Stimulated activated CD4-positive, alpha-beta T cell treated with anti-CD3 and anti-CD28 coated beads, Interleukin-4, amount 100 ng/mL, for 48 hours (primary cell): ENCODE data around the gene N4BP3.
"Not testable (repeated sequence)": the region's sequence is repeated elsewhere in the genome, so short reads cannot be mapped to it uniquely, and the experiment has no call there.

ENCODE experiments used
- DNase-seq, 2 donors: peaks; one replicate each; pipeline ENCODE4 v3.0.0-alpha.2; 2020; ENCODE audit warnings: low read depth in 2 of 2

Gene N4BP3, protein sequence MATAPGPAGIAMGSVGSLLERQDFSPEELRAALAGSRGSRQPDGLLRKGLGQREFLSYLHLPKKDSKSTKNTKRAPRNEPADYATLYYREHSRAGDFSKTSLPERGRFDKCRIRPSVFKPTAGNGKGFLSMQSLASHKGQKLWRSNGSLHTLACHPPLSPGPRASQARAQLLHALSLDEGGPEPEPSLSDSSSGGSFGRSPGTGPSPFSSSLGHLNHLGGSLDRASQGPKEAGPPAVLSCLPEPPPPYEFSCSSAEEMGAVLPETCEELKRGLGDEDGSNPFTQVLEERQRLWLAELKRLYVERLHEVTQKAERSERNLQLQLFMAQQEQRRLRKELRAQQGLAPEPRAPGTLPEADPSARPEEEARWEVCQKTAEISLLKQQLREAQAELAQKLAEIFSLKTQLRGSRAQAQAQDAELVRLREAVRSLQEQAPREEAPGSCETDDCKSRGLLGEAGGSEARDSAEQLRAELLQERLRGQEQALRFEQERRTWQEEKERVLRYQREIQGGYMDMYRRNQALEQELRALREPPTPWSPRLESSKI

DNA sequence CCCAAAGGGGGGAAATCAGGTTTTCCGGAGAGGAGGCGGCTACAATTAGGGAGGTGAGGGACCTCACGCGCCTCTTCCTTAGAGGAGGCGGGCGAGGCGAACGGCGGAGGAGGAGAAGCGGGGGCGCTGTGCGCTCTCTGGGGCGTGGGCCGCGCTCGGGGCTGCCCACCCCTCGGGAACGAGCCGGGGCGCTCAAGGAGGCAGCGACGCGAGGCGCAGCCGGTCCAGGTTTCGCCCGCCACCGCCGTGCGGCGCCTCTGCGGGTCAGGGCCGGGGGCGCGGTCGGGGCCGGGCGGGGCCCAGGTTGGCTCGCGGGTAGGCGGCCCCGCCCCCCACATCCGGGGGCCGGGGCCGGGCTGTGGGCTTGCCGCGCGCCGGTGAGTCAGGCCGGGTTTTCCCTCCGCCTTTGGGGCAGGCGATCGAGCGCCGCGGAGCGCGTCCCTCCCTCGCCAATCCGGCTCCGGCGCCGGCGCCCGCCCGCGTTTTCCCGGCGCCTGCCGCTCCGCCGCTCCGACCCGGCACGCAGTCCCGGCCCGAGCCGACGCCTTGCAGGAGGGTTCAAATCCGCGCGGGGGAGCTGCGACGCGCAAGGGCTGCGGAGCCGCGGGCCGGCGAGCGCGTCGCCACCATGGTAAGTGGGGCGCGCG, at the start of gene N4BP3:
Gene N4BP3 (plus strand): TSS at position 392 of the 647 bp plus-strand sequence. CDS start 6,052 bp downstream, outside the sequence.
- DNase-seq = peak; percentile 70 to 84

DNA sequence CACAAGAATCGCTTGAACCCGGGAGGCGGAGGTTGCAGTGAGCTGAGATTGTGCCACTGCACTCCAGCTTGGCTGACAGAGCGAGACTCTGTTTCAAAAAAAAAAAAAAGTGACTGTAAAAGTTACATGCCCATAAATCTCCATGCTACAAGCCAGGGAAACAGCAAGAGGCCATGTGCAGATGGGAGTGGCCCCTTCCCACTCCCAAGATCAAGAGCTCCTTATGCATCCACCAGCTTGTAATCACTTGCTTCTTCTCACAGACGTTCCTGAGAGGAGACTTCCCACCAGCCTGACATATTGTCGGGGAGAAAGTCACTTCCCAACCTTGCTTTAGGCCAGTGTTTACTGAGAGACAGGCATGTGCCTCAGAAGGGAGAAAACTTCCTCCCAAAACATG, 45.6 kb upstream of the N4BP3 start:
- no peak for DNase-seq

DNA sequence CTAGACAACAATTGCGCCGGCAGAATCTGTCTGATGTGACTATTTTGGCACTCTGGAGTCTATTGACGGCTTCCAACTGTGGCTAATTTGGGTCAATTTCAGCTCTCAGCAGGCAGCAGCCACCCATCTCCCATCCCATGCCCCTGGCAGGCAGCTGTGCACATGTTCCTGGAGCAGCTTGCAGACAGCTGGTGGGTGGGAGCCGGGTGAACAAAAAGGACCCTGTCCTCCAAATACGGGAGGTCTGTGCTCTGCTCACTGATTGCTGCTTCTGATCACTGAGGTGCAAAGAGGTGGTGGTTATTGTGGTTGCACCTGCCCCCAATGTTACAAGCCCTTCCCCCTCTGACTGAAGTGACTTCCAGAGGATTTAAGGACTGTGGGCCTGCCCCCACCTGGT, 45.0 kb upstream of the N4BP3 start:
- no peak for DNase-seq

DNA sequence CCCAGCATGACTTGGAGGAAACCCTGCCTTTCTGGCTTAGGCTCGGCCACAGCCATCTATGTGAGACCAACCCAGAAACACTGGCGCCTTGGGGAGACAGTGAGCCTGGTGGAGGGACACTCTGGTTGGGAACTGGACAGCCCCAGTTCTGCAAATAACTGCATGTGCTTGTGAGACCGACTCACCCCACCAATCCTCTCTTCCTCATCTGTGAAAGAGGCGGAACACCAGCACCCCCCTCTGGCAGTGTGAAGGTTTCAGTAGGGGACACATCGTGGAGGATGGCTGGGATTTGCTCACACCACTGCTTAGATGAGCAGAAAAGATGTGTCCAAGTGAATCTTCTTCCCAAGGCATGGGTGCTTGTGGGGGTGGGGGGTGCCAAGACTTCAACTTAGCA, 43.4 kb upstream of the N4BP3 start:
- peak in 1 of 2 donors; percentile 16 for DNase-seq

DNA sequence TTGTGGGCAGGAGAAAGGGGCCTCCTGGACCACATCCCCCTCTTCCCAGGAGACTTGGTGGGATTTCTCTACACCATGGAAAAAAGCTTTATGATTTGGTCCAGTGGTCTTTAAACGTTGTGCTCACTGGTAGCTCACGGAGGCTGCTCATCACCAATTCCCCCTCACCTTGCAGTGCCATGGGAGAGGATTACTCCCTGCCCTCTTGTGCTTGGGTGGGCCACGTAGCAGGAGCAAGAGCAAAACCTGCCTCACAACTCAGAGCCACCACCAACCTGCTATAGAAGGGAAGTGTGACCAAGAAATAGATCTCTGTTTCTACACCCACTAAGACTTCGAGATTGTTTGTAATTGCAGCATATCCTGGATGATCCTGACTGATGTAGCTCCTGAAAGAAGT, 42.2 kb upstream of the N4BP3 start:
- DNase-seq = no peak

DNA sequence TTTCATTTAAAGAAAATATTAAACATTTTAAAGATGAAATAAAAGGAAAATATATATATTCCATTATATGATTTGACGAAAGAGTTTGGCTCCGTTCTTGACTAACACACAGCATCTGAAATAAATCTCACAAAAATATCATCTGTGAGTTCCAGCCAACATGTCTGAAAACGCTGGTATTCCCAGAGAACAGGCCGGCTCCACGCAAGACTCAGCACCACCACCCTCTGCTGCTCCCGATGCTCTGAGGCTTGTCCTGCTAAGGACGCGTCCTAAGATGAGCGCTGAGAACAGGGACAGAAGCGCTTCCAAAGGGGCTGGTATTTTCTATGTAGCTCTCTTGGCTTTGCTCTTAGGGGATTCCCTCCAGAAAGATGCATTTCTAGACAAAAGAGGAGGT, 40.6 kb upstream of the N4BP3 start:
- no peak for DNase-seq

DNA sequence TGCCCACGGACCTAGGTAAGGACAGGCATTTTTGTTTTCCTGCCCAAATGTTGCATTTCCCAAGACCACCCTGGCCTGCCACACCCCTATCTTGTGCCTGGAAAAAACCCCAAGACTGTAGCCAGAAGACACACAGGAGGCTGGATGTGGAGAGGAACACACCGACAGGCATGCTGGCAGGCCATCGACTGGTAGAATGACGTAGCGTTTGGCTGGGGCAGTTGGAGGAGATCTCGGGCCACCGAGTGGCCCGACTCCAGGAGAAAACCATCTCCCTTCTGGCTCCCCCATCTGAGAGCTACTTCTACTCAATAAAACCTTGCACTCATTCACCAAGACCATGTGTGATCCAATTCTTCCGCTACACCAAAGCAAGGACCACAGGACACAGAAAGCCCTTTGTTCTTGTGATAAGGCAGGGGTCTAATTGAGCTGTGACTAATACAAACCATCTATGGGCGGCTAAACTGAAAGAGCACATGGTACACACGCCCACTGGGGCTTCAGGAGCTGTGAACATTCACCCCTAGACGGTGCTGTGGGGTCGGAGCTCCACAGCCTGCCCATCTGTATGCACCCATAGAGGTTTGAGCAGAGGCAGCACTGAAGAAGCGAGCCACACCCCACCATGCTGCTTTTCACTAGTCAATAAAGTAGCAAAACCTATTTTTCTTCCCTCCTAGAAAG, 38.9 kb upstream of the N4BP3 start:
- DNase-seq = no peak

DNA sequence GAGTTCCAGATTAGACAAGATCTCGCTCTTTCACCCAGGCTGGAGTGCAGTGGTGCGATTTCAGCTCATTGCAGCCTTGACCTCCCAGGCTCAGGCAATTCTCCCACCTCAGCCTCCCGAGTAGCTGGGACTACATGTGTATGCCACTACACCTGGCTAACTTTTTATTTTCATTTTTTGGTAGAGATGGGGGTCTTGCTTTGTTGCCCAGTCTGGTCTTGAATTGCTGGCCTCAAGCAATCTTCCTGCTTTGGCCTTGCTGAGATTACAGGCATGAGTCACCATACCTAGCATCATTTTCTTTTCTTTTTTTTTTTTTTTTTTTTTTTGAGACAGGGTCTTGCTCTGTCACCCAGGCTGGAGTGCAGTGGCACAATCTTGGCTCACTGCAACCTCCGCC, 36.4 kb upstream of the N4BP3 start:
- DNase-seq = not testable (repeated sequence)

DNA sequence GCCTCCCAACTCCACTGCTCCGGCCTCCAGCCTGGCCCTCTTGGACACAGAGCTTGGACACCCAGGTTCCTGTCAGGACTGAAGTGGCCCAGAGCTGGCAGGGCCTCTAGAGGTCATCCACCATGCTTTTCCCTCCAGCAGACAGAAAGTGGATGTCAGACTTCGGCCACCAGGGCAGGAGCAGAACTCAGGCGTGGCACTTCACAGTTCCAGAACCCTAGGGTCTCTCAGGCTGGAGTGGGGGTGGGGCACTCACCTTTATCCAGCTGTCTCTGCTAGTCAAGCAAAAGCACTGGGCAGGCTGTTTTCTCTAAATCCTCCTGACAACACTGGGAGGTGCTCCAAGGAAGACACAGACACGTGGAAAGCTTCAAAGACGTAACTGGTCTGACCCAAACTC, 35.6 kb upstream of the N4BP3 start:
- DNase-seq = no peak

DNA sequence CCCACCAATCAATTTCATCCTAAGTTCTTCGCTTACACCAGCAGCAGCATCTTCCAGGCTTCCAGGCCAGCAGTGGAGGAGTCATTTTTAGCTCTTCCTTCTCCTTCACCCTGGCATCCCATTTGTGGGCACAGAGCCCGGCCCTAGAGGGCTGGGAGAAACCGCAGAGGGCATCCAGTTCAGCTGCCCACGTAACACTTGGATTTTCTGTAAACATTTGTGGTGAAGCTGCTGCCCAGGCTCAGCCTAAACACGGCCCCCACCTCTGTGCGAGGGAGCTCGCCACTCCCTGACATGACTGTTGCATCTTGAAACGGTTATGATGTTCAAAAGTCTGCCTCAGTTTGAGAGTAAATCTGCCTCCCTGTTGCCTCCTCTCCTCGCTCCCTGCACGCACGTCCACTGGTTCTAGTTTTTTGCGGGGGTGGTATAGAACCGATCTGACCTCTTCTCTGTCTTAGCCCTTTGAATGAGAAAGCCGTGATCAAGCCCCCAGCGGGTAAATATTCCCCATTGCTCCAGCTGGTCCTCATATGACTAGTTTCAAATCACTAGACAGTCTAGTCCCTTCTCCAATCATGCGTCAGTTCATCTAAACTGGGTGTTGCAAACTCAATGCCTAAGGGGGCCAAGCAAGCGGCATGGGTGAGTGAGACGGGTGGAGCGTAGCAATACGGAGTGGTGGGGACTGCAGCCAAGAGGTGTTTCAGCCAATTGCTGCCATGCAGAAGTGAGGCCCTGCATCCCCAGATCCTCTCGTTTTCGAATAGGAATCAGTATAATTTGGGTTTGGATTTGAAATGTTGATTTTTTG, 34.9 kb upstream of the N4BP3 start:
- no peak for DNase-seq

DNA sequence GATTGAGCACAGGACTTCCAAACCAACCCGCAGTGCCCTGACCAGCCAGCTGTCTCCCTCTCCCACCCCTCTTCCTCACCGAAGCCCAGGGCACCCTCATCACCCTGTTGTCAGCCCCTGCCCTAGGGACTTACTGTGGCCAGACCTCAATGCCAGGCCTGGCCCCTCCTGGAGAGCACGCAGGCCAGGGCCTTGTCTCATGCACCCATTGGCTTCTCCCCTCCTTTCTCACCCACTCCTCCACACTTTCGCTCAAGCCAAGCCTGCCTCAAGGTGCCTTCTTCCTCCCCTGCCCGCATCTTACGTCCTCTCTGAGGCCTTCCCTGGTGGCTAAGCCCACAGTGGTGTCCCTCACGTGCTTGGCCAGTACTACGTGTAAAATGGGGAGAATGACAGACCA, 33.3 kb upstream of the N4BP3 start:
- DNase-seq = no peak

DNA sequence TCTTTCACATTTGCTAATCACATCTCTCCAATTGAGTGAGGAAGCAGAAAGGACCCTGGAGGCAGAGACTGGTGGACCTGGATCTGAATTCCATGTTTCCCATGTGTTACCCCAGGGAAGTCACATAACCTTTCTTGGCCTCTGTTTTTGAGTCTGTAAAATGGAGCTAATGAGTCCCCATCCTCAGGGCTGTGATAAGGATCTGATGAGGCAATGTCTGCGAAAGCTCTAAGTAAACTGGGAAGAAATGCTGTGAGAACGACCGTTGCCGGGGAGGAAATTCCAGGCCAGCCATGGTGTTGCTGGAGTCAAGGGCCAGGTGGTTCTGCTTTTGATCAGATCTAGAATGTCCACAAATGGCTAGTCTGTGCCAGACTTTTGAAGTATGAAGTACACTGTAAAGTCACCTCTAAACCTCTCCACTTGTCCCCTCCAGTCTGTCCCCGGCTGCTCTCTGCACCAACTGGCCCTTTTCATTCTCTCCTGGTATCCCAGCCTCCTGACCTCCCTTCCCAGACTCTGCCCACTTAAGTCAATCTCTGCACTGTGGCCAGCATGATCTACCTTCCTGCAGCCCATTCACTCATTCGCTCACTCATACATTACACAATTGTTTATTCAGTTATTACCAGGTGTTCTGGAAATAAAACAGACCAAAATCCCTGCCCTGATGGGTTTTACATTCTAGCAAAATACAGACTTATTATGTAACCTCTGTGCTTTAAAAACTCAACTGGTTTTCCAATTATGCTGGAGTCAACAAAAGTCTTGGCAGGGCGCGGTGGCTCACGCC, 32.5 kb upstream of the N4BP3 start:
- no peak for DNase-seq

DNA sequence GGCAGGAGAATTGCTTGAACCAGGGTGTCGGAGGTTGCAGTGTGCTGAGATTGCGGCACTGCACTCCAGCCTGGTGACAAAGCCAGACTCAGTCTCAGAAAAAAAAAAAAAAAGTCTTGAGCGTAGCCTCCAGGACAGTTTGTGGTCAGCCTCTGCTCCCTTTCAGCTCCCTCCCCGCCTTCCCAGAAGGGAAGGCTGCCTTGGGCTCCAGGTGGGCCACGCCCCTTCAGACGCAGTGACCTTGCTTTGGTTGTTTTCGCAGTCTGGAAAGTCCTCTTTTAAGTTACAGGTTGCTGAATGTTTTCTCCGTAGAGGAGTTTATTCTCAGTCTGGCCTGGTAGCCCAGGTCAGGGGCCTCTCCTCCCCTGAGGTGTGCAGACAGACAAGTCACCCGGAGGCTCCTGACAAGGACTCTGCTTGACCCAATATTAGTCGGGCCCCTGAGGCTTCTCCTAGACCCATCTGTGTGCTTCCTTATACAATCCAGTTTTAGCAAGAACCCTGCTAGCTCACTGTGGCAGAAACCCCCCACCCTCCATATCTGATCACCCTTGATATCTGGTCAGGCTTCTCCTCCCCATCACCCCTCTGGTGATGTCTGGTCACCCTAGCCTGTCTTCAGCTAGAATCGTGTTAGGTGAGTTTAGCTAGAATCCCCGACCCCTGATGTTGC, 31.6 kb upstream of the N4BP3 start:
- no peak for DNase-seq

DNA sequence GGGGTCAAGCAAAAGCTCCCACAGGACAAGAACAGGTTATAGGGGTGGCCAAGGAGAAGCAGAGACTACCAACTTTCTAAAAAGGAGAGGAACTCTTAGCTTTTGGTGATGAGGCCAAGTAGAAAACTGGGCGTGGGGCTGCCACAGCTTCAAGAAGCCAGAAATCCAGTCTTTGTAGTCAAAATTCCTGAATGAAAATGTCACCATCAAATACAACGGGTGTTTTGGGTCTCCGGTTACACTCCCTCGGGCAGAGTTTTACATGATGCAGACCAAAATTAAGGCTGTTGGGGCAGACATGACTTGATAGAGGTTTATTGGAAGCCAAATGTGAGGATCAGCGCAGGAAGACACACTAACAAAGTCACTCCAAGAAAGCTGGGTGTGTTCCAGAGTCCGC, 29.4 kb upstream of the N4BP3 start:
- no peak for DNase-seq

DNA sequence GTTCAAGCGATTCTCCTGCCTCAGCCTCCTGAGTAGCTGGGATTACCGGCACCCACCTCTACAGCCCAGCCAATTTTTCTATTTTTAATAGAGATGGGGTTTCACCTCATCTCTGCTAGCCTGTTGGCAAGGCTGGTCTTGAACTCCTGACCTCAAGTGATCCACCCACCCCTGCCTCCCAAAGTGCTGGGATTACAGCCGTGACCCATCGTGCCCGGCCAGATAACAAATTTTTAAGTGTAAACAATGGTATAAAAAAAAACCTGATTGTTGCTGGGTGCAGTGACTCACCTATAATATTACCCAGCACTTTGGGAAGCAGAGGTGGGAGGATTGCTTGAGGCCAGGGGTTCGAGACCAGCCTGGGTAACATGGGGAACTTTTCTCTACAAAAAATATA, 28.0 kb upstream of the N4BP3 start:
- no peak for DNase-seq

DNA sequence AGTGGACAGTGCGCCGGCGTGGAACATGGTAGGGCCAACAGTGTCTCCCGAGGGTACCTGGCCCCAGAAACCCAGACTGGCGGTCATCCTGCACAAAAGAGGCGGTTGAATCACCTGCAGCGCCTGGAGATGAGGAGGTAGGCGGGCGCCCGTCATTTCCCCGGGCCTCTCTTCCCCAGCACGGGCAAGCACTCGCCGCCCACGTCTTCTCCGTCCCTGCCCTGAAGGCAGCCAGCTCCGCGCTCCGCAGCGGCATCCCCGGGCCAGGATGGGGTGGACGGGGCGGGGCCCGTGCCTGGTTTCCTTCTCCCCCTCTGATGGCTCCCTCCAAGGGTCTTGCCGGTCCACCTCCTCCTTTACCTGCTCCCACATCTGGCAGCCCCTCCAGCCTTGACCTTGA, 27.1 kb upstream of the N4BP3 start:
- no peak for DNase-seq

DNA sequence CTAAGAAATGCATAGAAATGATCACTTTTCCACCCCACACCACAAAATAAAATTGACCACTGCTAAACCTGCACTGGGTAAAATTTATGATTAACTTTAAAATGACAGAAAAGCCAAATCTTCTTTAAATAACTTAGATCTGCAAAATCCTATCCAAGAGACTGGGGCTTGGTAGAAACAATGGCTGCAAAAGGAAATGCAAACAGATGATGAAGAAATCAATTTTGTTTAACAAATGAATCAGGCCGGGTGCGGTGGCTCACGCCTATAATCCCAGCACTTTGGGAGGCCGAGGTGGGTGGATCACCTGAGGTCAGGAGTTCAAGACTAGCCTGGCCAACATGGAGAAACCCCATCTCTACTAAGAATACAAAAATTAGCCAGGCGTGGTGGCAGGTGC, 26.1 kb upstream of the N4BP3 start:
- not testable (repeated sequence) for DNase-seq

DNA sequence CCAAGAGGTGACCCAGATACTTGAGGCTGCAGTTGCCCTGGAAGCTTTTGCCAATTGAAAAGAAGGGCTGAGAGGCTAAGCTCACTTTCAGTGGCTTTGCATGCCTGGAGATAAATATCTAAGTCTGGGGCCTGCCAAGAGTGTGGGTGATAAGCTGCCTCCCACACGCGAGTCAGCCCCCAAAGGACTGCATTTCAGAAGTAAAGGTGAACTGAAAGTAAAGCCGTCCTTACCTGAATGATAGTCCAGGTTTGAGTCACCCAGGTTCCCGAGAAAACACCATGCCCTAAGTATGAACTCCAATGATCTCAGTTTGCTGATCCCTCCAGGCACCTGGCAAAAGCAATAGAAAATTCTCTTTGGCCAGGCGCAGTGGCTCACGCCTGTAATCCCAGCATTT, 22.5 kb upstream of the N4BP3 start:
- no peak for DNase-seq

DNA sequence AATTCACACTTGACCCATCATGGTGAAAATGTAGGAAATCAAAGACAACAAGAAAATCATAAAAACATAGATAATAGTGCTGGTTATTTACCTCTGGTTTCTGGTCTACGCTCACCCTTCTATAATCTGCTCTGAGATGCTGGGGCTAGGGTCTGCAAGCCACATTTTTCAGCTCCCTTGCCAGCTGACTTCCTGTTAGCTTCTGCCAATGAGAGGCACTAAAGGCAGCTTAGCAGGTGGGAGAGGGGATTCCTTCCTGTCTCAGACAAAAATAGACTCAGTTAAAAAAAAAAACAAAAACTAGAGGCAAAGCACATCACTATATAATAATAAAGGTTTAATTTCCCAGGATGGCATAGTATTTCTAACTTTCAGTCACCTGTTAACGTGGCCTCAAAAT, 20.2 kb upstream of the N4BP3 start:
- DNase-seq = no peak

DNA sequence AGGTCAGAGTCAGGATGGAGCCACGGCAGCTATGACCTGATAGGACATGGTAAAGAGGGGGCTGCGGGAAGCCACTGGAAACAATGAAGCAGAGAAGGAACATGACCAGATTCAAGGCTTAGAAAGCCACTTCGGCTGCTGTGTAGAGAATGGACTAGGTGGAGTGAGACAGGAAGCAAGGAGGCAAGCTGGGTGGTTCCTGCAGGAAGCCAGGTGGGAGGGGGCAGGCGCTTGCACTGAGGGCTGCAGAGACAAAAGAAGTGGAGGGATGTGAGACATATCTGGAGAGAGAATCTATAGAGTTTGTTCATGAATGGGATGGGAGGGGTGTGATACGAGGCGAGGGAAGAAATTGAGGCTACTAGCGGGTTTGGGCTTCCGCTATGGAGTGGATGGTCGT, 19.0 kb upstream of the N4BP3 start:
- no peak for DNase-seq
